ENCODE results near the gene TRIM4. TPM values are rescaled to one million over a fixed set of nuclear protein-coding genes. Genes with fewer than 3 reads are reported as not detected.

The TRIM4 gene
- total RNA-seq, 4 donors from 2014 or later, result 53.8 to 68.1 (median 58.1) TPM

GRCh38 chr7:99949645-99950228, 30.4 kb upstream of the TRIM4 start:
- Histone ChIP-seq H3K27ac (peak overlapping the region in 1 of 4 donors; percentile 27), H3K4me1 (peaks cover 0 to under 1% (median 0%) of the 10 kb centered on the region in 4 donors), H3K36me3 (no peaks in the 10 kb centered on the region), H3K9me3 (peaks cover 0 to 15% (median 0%) of the 10 kb centered on the region in 4 donors), H3K27me3 (no peaks in the 10 kb centered on the region), H3K4me3 (no peak overlapping the region)
- no peak for DNase-seq (ENCODE audit: low spot score in 2 of 2)
- peak; percentile 19 to 51 (median 32) for TF ChIP-seq CTCF (IDR thresholded peaks at IDR 0.05)
- no peak for TF ChIP-seq EP300 (IDR thresholded peaks at IDR 0.05)
- 40 to 46% methylated on average over 3 of the region's 3 CpGs for WGBS, 2 donors

- Histone ChIP-seq H3K4me3 (no peak overlapping the region), H3K36me3 (no peaks in the 10 kb centered on the region), H3K4me1 (peaks cover 0 to 13% (median 0%) of the 10 kb centered on the region in 4 donors), H3K27me3 (no peaks in the 10 kb centered on the region), H3K27ac (no peak overlapping the region), H3K9me3 (peaks cover 0 to 15% (median 0%) of the 10 kb centered on the region in 4 donors)
- WGBS, 2 donors, result 83 to 84% methylated on average over 1 of the region's 1 CpG
- DNase-seq (ENCODE audit: low spot score in 2 of 2), result no peak
- no peak for TF ChIP-seq POLR2A (IDR thresholded peaks at IDR 0.05)
- no peak for TF ChIP-seq EP300 (IDR thresholded peaks at IDR 0.05)
- no peak for TF ChIP-seq CTCF (IDR thresholded peaks at IDR 0.05)
Measured at GRCh38 chr7:99947608-99948007, 28.3 kb upstream of the TRIM4 start.

- DNase-seq (ENCODE audit: low spot score in 2 of 2), result no peak
- Histone ChIP-seq H3K36me3 (no peaks in the 10 kb centered on the region), H3K4me3 (no peak overlapping the region), H3K27me3 (no peaks in the 10 kb centered on the region), H3K9me3 (peaks cover 0 to 1% (median 0%) of the 10 kb centered on the region in 4 donors), H3K27ac (peak overlapping the region in 3 of 4 donors; percentile 21 to 74 (median 74)), H3K4me1 (peaks cover 0 to 13% (median 0%) of the 10 kb centered on the region in 4 donors)
- no peak for TF ChIP-seq POLR2A (IDR thresholded peaks at IDR 0.05)
- TF ChIP-seq CTCF (IDR thresholded peaks at IDR 0.05), result no peak
- TF ChIP-seq EP300 (IDR thresholded peaks at IDR 0.05), result no peak
- WGBS, 2 donors, result 52 to 53% methylated on average over 4 of the region's 4 CpGs
Measured at GRCh38 chr7:99944497-99945070, 25.3 kb upstream of the TRIM4 start.

- WGBS, 2 donors, result 19% methylated on average over 14 of the region's 14 CpGs
- H3K27me3 ChIP-seq, result no peaks in the 10 kb centered on the region
- H3K4me3 ChIP-seq, result no peak overlapping the region
- peaks cover 0 to 8% (median 0%) of the 10 kb centered on the region in 4 donors for H3K9me3 ChIP-seq
- H3K4me1 ChIP-seq, result peaks cover 0 to 13% (median 0%) of the 10 kb centered on the region in 4 donors
- no peak for DNase-seq (ENCODE audit: low spot score in 2 of 2)
- H3K27ac ChIP-seq, result peak overlapping the region; percentile 21 to 74 (median 65)
- H3K36me3 ChIP-seq, result no peaks in the 10 kb centered on the region
- no peak for TF ChIP-seq CTCF (IDR thresholded peaks at IDR 0.05)
- peak in 1 of 2 donors; percentile 45 for TF ChIP-seq EP300 (IDR thresholded peaks at IDR 0.05)
- TF ChIP-seq POLR2A (IDR thresholded peaks at IDR 0.05), result no peak
Measured at GRCh38 chr7:99943641-99944496, 24.5 kb upstream of the TRIM4 start.
